GM18873 (cell line): Measurements from ENCODE around the gene ANLN.

Source experiments
- ATAC-seq: cut with Tn5 transposase; IDR thresholded peaks from one replicate; pipeline ENCODE4 v1.9.1; 2021; ENCODE audit warnings: mild to moderate bottlenecking, moderate library complexity, moderate number of reproducible peaks; ENCODE audit not compliant: unreplicated experiment, low FRiP score

ANLN gene

DNA sequence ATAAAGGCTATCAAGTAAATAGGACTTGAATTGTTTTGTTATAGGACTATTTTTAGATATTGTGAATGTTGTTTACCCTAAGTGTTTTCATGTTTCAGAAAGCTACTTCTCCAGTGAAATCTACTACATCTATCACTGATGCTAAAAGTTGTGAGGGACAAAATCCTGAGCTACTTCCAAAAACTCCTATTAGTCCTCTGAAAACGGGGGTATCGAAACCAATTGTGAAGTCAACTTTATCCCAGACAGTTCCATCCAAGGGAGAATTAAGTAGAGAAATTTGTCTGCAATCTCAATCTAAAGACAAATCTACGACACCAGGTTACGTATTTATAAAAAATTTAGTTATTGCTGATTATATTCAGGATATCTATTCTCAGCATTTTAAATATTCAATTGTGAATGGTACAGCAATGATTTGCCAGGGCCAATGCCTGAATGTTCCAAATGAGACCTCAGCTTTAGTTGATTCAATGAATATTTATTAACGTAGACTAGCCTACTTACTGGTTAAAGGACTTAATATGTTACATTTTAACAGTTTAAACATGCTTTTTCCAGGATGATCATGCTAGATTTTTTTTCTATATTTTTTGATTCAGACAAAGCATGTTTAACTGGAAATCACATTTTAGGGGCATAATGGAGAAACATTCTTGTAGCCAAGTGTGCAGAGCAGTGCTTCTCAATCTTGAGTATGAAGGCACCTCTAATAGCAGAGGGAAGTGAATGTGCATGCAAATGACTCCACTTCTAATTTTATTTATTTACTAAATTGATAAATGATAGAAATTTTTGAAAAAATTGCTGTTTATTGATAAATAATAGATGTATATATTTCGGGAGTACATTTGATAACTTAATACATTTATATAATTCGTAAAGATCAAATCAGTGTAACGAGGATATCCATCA, 18.2 kb downstream of the ANLN start:
- no peak for ATAC-seq

DNA sequence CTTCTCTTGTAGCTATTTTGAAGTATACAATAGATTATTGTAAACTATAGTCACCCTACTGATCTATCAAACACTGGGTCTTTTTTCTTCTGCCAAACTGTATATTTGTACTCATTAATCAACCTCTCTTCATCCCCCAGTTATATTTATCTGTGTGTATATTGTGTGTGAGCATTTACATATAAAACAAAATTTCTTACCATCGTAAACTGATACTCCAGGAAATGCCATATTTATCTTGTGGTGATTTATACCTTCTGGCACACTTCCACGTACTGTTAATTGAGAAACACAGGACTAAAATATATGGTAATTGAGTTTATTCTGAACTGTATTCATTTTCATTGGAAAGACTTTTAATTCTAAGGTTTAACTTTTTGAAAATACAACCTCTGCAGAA, 18.9 kb downstream of the ANLN start:
- no peak for ATAC-seq

DNA sequence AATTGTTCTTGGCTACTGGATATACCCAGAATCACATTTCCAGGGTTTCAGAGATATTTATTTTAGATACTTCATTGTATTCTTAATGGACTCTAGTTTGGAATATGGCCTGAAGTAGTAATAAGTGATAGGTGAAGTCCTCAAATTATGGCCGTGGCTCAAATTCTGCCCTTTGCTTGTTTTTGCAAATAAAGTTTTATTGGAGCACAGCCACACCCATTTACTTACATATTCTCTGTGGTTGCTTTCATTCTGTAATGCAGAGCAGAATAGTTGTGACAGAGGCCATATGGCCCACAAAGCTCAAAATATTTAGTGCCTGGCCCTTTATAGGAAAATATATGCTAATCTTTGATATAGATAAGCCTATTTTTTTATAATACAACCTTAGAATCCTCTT, 19.5 kb downstream of the ANLN start:
- no peak for ATAC-seq

DNA sequence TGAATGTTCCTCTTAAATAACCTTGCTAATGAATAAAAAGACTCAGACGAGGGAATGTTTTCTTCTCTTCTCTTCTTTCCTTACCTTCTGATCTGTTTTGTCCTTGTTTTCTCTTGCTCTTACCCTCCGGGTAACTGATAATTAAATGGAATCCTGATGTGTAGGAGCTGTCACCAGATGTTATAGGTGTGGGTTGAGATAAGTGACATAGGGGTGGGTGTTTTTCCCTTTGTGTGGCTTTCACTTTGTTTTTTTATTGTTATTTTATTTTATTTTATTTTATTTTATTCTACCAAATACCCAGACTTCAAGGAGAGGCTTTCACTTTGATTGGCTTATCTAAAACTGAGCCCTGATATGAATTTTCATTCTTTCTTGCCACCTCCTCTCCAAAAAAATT, 25.5 kb downstream of the ANLN start:
- ATAC-seq: no peak

DNA sequence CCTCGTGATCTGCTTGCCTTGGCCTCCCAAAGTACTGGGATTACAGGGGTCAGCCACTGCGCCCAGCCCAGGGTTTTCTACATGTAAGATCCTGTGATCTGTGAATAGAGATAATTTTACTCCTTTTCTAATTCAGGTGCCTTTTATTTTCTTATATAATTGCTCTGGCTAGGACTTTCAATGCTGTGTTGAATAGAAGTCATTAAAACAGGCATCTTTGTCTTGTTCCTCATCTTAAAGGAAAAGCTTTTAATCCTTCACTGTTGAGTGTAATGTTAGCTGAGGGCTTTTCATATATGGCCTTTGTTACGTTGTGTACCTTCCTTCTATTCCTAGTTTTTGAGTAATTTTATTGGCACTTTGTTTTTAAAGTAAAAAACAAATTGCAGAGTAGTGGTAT, 26.6 kb downstream of the ANLN start:
- ATAC-seq: no peak

DNA sequence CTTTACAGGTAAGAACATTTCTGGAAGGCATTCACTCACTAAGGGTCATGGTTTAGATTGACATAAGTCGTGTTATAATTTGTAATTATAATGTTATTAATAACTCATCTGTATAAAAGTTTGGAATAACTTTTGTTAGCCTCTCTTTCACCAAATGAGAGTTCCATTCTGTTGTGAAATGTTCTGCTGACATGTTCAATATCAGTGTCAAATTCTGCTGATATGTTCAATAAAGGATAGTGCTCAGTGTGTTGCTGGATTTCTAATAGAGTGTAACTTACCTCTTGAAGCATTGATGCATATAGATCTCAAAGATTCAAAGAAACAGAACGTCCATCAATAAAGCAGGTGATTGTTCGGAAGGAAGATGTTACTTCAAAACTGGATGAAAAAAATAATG, 30.6 kb downstream of the ANLN start:
- no peak for ATAC-seq

DNA sequence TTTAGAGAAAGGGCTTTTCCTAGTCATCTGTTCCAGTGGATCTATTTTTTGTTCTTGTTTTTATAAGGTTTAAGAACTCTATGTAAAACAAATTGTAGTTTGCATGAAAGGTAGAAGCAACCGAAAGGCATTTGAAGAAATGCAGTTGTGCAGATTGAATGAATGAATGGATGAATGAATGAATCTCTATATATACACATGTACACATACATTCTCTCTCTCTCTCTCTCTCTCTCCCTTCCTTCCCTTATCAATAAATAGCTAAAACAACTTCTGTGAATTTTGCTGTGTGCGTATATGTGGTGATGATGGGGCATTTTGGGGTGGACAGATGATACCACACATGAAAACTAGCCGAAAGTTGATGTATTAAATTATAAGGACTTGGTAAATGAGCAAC, 32.4 kb downstream of the ANLN start:
- ATAC-seq: no peak

DNA sequence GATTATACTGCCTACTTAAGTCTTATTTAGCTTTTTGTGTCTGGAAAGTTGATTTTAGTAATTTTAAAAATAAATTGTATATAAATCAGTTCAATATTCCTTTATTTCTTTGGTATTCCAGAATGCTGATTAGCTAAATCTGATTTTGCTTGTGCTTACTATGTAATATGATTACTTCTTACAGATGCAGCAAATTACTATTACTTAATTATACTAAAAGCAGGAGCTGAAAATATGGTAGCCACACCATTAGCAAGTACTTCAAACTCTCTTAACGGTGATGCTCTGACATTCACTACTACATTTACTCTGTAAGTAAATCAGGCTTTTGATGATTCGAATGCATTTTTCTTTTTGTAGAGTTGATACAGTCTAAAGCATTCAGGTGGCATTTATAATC, 34.0 kb downstream of the ANLN start:
- ATAC-seq: no peak

DNA sequence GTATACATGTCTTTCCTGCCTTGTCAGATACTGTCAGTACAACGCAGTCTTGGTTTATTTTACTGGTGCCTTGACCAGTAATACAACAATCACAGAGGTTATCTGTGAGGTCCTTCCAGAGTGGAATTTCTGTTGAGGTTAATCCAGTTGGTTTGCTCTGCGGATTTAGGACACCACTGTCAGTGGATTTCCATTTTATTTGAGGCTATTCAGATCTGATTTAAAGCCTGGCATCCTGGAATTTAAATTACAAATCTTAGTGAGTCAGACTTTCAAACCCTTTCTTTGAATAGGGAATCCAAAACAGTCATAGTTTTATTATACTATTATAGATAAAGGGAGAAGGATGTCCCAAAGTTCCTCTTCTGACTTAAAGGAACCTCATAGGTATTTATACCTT, 40.5 kb downstream of the ANLN start:
- no peak for ATAC-seq

DNA sequence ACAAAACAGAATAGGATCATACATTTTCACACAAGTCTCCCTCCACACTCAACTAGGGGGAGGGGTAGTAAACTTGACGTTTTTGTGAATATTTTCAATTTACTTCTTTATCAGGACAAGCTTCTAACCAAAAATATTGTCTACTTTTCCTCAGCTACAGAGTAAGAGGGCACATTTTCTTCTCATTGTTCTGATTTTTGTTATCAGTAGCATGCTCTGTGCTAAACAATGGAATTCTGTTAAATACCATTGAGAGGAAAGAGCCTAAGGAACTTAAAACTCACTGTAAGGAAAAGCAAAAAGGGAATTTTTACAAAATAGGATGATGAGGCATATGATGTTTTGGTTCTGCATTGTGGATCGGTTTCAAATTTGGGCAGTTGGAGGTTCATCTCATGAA, 41.2 kb downstream of the ANLN start:
- ATAC-seq: no peak

DNA sequence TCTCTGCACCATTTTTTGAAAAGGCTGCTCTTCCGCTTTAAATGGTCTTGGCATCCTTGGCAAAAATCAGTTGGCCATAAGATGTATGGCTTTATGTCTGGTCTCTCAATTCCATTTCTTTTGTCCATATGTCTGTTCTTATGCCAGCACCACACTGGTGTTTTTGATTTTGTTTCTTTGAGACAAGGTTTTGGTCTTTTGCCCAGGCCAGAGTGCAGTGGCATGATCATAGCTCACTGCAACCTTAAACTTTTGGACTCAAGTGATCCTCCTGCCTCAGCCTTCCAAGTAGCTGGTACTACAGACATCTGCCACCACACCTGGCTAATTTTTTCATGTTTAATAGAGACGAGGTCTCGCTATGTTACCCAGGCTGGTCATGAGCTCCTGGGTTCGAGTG, 48.5 kb downstream of the ANLN start:
- ATAC-seq: no peak

DNA sequence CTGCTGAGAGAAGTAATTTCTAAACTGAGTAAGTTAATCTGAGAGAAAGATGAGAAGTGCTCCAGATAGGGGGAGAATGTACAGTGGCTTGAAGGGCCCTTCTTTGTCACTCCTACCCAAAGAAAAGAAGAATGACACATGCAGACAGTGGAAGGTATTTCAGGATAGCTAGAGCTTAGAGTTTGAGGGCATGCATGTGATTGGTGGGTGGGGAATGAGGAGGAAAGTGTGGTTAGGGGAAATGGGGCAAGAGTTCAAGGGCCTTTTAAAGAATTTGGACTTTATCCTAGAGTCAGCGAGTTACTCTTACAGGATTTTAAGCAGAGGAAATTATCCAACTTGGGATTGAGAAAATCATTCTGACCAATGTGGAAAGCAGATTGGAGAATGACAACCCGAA, 50.0 kb downstream of the ANLN start:
- no peak for ATAC-seq

DNA sequence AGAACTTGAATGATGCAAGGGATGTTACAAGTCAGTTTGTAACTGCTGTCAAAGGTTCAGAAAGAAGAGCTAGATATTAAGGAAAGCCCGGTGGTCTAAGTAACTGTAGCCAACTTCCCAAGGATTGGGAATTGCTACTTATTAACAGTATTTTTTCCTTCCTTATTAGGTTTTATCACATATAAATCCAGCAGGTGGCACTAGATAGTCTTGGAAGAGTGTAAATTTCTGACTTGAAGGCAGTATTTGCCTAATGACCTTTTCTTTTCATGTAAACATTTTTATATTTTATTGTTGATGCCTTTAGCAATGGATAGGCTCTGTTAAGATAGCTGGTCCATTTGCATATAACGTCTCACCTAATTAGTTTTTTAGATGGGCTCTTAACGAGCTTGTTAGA, 51.2 kb downstream of the ANLN start:
- no peak for ATAC-seq

DNA sequence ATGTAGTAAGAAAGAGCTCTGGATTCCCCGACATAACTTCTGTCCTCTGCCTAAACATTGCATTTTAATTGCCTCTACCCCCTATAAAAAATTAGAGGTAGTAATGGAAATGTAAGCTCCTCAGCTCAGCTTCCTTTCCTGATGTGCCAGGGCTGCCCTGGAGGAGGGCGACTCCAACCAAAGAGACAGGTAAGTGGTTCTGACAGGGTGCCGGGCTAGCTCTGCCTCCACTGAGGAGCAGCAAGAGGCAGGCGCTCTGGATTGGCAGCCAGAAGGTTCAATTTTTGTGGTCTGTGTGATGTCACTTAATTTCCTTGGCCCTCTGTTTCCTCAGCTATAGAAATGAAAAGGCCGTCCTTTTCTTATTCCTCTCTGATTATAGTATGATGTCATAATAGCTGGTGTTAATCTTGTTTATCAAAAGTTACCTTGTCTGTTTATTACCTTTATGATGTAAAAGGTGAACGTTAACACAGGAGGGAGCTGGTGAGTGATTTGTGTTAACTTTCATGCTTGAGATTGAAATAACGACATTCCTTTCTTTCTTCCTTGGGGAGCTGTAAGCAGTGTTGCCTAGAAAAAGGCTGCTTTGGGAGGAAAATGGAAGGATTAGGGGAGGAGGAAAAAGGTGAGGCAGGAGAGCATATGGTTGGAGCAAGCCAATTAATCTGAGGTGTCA, 51.8 kb downstream of the ANLN start:
- ATAC-seq: no peak

DNA sequence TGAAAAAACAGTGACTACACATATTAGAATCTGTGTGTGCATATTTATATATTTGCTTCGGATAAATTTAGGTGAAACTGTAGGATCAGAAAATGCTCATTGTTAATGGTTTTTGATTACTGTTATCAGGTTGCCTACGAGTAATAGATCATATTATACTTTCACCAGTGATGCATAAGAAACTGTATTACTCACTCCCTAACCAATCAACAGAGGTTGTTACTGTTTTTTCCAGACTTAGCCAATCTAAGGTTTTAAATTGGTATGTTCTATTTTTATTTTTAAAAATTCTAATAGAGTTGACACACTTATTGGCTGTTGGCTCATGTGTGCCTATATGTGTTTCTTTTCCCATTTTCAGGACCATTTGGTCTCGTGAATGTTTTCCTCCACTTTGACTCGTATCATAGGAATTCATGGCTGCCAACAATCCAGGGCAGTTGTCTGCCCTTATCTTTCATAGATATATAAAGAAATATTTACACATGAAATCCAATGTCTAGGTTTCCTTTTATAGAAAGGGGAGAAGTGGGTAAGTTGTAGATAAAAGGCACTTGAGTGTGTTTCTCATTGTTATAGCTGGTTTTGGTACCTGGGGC, 59.2 kb downstream of the ANLN start:
- ATAC-seq: no peak

DNA sequence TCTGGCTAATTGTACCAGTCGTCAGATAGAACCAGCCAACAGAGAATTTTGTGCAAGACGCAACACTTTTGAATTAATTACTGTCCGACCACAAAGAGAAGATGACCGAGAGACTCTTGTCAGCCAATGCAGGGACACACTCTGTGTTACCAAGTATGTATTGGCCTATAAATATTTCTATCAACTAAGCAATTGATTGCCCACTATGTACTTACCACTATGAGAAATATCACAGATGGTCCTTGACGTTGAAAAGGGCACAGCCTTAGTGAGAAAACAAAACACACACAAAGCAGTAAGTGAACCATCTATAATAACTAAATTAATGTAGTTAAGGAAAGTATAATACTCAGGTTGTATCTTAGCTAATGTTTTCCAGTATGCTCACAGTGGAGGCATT, 60.0 kb downstream of the ANLN start:
- no peak for ATAC-seq

DNA sequence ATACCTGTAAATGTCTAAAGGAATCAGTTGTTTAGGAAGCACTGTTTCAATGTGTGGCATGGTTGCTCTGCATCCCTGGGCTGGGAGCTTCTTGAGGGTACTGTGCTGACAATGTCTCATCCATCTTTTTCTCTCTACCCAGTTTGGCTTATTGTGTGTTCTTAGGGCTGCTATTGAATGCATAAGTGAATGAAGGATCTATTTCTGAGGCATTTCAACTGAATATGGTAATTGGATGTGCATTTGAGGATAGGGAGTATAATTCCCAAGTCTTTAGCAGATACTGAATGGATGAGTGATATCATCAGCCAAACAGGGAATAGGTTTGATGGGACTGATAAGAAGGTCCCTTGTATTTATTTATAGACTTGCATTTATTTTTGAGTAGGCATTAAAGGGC, 64.1 kb downstream of the ANLN start:
- ATAC-seq: no peak

DNA sequence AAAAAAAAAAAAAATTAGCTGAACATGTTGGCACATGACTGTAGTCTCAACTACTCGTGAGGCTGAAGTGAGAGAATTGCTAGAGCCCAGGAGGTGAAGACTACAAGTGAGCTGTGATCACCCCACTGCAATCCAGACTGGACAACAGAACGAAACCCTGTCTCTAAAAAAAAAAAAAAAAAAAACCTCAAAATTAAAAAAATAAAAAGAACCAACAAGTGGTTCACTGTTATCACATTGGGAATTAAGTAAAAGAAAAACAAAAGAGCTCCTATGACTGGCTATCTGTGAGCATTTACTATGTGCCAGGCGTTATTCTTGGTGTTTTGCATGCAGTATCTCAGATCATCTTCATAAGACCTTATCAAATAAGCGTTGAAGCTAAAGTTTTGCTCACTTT, 66.0 kb downstream of the ANLN start:
- no peak for ATAC-seq

DNA sequence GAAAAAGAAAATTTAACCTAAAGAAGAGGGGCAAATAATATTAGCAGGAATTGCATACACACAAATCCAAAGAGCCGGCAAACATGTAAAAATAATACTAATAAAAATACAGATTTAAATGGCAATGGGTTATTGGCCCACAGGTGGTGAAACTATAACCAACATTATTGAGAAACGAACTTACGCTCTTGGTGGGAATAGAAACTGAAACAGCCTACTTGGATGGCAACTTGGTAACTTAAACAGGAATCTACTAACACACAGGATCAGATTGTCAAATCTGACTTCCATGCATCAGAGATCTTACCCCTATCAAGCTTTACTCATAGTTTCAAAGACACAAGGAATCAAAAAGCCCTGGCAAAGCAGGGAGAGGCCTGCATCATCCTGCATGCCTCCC, 66.5 kb downstream of the ANLN start:
- no peak for ATAC-seq

DNA sequence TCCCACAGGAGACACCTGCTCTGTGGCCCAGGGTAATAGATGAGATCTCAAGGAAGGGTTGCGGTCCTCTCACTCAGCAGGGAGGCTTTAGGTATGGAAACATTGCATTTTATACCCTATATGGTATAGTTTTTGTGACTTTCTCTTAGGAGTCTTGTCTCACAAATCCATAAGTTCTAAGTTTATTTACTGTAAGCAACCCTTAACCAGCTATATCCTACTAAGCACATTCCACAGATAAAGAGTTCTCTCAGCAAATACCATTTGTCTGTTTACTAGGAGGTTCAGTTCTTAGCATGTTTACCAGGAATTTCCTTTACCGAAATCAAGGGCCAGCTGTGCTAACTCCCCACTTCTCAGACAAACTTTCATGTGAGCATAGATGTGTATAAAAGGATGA, 66.9 kb downstream of the ANLN start:
- no peak for ATAC-seq

DNA sequence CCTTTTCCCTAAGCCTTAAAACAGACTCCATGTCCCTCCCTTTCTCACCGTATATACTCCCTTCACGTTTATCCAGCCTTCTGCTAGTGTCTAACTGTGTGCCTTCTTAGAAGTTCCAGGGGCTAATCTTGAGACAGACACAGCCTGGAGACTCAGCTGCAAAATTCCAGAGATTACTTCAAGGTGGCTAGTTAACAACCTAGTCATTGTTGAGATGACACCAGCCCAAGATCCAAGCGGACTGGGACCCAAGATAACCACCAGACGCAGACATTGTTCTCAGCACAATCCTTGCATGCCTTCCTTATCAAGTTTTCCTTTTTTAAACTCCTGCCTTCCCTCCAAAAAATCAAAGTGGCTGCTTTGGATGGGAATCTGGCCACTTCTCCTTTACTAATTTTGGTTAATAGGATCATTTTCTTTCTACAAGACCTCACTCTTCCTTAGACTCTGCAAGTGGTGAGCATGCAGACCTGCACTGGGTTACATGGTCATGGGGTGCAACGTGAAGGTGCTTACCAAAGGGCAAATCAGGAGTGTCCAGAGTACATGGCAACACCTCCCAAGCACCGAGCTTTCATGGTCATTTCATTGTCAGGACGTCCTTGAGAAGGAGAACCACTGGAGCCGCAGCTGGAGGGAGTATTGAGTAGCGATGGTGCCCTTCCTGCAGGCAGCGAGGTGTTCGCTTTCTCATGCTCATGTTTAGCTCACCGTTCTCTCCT, 69.7 kb downstream of the ANLN start:
- no peak for ATAC-seq
